Stomach (tissue), 9 donors: ENCODE measurements around the gene CASP9. TPM values are rescaled to one million over a fixed set of nuclear protein-coding genes. Genes with fewer than 3 reads are reported as not detected.
"Not testable (repeated sequence)": the region's sequence is repeated elsewhere in the genome, so short reads cannot be mapped to it uniquely, and the experiment has no call there.

Experiments
- DNase-seq, 2 donors: peaks; one replicate each; pipeline versions ENCODE4 v3.0.0 to v3.0.0-alpha.2; 2013 to 2019
- H3K27ac ChIP-seq, 5 donors: fragments of 200-600 bp in 4 of 5; sonication (generic) in 4 of 5; one replicate each; pipeline ENCODE4 v1.5.1; 2013 to 2019; ENCODE audit warnings: mild to moderate bottlenecking in 1 of 5, moderate library complexity in 1 of 5
- H3K27me3 ChIP-seq, 3 donors: fragments of 200-600 bp; sonication (generic); one replicate each; pipeline ENCODE4 v1.5.1; 2017 to 2019; ENCODE audit warnings: mixed run types in 1 of 3
- H3K36me3 ChIP-seq, 4 donors: fragments of 200-600 bp; sonication (generic); 1 replicate in 3 of 4; 2 replicates in 1 of 4; pipeline ENCODE4 v1.5.1; 2016 to 2019
- H3K4me1 ChIP-seq, 4 donors: fragments of 200-600 bp; sonication (generic); one replicate each; pipeline ENCODE4 v1.5.1; 2016 to 2019
- H3K4me3 ChIP-seq, 4 donors: fragments of 200-600 bp; sonication (generic) in 3 of 4; one replicate each; pipeline ENCODE4 v1.5.1; 2016 to 2019; ENCODE audit warnings: mild to moderate bottlenecking in 1 of 4
- H3K9me3 ChIP-seq, 4 donors: fragments of 200-600 bp; sonication (generic); one replicate each; pipeline ENCODE4 v1.5.1; 2016 to 2019
- CTCF ChIP-seq, 7 experiments: fragments of 450-650 bp in 4 of 7; fragments of 200-600 bp in 3 of 7; sonication (generic) in 3 of 7; IDR thresholded peaks; one replicate each; pipeline ENCODE4 v1.5.1; 2016 to 2019; ENCODE audit warnings: antibody characterized with exemption in 7 of 7, control low read depth in 2 of 7, mild to moderate bottlenecking in 1 of 7
- EP300 ChIP-seq: sonication (generic); formaldehyde crosslinking; IDR thresholded peaks from one replicate; pipeline ENCODE4 v1.6.1; 2017; ENCODE audit warnings: antibody characterized with exemption
- POLR2A ChIP-seq, 4 donors: fragments of 450-650 bp; IDR thresholded peaks; one replicate each; pipeline ENCODE4 v1.6.1; 2016; ENCODE audit warnings: antibody characterized with exemption in 4 of 4, control low read depth in 2 of 4, mild to moderate bottlenecking in 1 of 4, moderate library complexity in 1 of 4
- POLR2AphosphoS5 ChIP-seq, 3 donors: sonication (generic); formaldehyde crosslinking; IDR thresholded peaks; one replicate each; pipeline ENCODE4 v1.6.1; 2016; ENCODE audit warnings: antibody characterized with exemption in 3 of 3
- WGBS, 5 donors: extraction: QIAGEN DNeasy Blood & Tissue Kit in 3 of 5; methylation state at CpG; one replicate each; pipeline versions ENCODE4 v1.1.5 to v1.1.7; 2013 to 2018; 5-methylcytosine and 5-hydroxymethylcytosine counted together
- intact Hi-C: fragments of 100-400 bp; cut with DNase I; formaldehyde crosslinking; loops from one replicate; pipeline ENCODE4 v1.15.1; 2023; ENCODE audit warnings: low total_unique reads
- polyA plus RNA-seq, 3 donors: library from polyadenylated mRNA; stranded (reverse); fragments of 200-250 nt; gene quantifications; one replicate each; pipeline ENCODE4 v1.2.3, GENCODE V29; 2013
- total RNA-seq, 5 donors: library from RNA; depleted of rRNA; stranded (reverse); fragments of >200 nt; gene quantifications; one replicate each; pipeline versions ENCODE4 v1.1.0 to v1.2.3, GENCODE V29; 2014 to 2016
- donor health status: healthy with polysubstance abuse.
- donor health status: Bipolar disorder and iron deficiency.
- donor health status: healthy.

CASP9 gene
- total and polyA plus RNA-seq, 8 donors = 8.3 to 125 (median 16.3) TPM

- H3K36me3 ChIP-seq = no peaks in the 10 kb centered on the region
- intact Hi-C loops = no loop called here
- TF ChIP-seq CTCF (IDR thresholded peaks at IDR 0.05) = no peak
- no peak for TF ChIP-seq POLR2A (IDR thresholded peaks at IDR 0.05)
- no peak for TF ChIP-seq EP300
- TF ChIP-seq POLR2AphosphoS5 (IDR thresholded peaks at IDR 0.05) = no peak
- H3K4me1 ChIP-seq = peaks cover 0 to 16% (median 3%) of the 10 kb centered on the region in 4 donors
- 78 to 89% (median 88%) methylated on average over 9 of the region's 9 CpGs for WGBS, 5 donors
- H3K27ac ChIP-seq = no peak overlapping the region
- DNase-seq = no peak
- H3K4me3 ChIP-seq = no peak overlapping the region
- no peaks in the 10 kb centered on the region for H3K27me3 ChIP-seq
- H3K9me3 ChIP-seq = no peaks in the 10 kb centered on the region
Observed at GRCh38 chr1:15460708-15461095, 63.3 kb downstream of the CASP9 start.

DNA sequence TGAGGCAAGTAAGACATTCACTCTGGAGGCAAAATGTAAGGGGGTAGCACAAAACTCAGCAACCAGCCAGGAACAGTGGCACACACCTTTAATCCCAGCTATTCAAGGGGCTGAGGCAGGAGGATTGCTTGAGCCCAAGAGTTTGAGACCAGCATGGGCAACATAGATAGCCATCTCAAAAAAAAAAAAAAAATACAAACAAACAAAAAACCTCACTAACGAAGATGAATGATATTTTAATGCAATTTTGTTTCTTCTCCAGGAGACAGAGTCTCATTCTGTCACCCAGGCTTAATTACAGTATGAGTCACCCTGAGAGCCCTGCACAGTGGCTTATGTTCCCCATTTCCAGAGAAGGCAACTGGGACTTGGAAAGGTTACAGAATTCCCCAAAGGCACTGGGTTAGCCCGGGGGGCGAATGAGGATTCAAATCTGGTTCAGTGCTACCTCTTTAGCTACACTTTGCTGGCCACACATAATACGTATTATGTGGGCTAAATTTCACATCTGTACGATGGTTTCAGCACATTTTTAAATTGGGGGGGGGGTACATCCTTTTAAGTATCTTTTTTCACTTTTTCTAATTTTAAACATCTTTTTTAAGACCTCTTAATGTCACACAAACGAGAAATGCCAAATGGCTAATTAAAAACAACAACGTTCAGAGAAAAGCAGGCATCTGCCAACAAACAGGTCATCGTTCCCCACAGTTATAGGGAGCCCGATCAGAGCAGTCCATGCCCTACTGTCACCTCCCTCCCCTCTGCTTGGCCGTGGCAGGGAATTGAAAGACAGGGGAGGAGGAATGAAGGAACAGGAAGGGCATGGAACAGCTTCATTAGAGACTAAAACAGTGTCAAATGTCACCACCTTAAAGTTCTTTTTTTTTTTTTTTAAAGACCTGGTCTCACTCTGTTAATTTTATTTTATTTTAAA is 64.0 kb downstream of the CASP9 start:
- H3K36me3 ChIP-seq = no peaks in the 10 kb centered on the region
- H3K27ac ChIP-seq = no peak overlapping the region
- DNase-seq = peak in 1 of 2 donors; percentile 36
- WGBS, 5 donors = 55 to 70% (median 61%) methylated on average over 10 of the region's 10 CpGs
- TF ChIP-seq EP300 (no peak), POLR2AphosphoS5 (IDR thresholded peaks at IDR 0.05) (no peak), CTCF (IDR thresholded peaks at IDR 0.05) (no peak), POLR2A (IDR thresholded peaks at IDR 0.05) (no peak)
- intact Hi-C loops = no loop called here
- no peak overlapping the region for H3K4me3 ChIP-seq
- no peaks in the 10 kb centered on the region for H3K27me3 ChIP-seq
- H3K9me3 ChIP-seq = no peaks in the 10 kb centered on the region
- peaks cover 0 to 18% (median 3%) of the 10 kb centered on the region in 4 donors for H3K4me1 ChIP-seq

GRCh38 chr1:15458388-15458787 is 65.6 kb downstream of the CASP9 start:
- peaks cover 5 to 31% (median 15%) of the 10 kb centered on the region in 4 donors for H3K4me1 ChIP-seq
- 51 to 64% (median 56%) methylated on average over 4 of the region's 4 CpGs for WGBS, 5 donors
- peak overlapping the region in 1 of 5 donors; percentile 40 for H3K27ac ChIP-seq
- DNase-seq, H3K27me3 ChIP-seq, intact Hi-C loops, H3K9me3 ChIP-seq, H3K36me3 ChIP-seq, H3K4me3 ChIP-seq: not testable (repeated sequence)

GRCh38 chr1:15457585-15457984 is 66.4 kb downstream of the CASP9 start:
- peaks cover 5 to 31% (median 16%) of the 10 kb centered on the region in 4 donors for H3K4me1 ChIP-seq
- WGBS, 5 donors = 27 to 50% (median 33%) methylated on average over 2 of the region's 2 CpGs
- TF ChIP-seq POLR2AphosphoS5 (IDR thresholded peaks at IDR 0.05) (no peak), POLR2A (IDR thresholded peaks at IDR 0.05) (no peak), CTCF (IDR thresholded peaks at IDR 0.05) (no peak), EP300 (no peak)
- H3K9me3 ChIP-seq = no peaks in the 10 kb centered on the region
- H3K27ac ChIP-seq = peak overlapping the region in 4 of 5 donors; percentile 26 to 62 (median 49)
- no peak overlapping the region for H3K4me3 ChIP-seq
- no peaks in the 10 kb centered on the region for H3K27me3 ChIP-seq
- intact Hi-C loops = no loop called here
- H3K36me3 ChIP-seq = no peaks in the 10 kb centered on the region
- DNase-seq = peak; percentile 40 to 77
